ENCODE data around the gene C1QB. TPM values are rescaled to one million over a fixed set of nuclear protein-coding genes. Genes with fewer than 3 reads are reported as not detected.
A peak's percentile ranks its signal among the peaks of the same experiment; 100 is the strongest.
"Not testable (repeated sequence)": the region's sequence is repeated elsewhere in the genome, so short reads cannot be mapped to it uniquely, and the experiment has no call there.

C1QB gene
- total and polyA plus RNA-seq, 7 experiments from 2014 or later = 0.53 to 2.4 (median 1.2) TPM; not detected in 3

DNA sequence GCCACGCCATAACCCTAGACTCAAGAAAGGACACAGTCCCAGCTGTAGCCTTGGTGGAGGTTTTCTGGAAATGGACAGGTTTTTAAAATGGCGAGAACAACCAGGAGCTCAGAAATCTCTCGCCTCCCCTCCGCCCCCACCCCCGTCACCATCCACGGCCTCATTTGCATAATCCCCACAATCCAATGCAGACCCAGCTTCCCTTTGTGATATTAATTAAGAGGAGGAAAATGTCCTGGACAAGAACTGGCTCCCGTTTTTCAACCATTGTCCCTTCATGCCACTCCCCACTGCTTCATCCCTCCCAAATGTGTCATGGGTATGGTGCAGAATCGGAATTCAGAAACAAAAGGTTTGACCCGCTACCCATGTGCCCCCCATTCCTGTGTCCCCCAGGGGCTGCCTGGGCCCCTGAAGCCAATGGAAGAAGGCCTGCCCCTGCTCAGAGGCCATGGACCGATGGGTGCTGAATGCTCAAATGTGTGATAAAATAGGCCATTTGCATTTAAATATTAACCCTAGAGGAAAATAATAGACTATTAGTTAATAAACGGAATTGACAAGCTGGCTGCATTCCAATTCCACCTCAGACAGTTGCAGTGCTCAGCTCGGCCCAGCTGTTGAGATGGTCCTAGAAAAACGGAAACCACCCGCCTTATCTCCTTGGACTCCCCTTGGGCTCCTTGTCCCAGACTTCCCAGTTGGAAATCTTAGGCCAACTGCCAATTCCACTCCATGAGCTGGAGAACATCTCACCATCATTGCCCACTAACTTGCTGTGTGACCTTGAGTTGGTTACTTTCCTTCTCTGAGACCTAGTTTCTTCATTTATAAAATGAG lies 46.9 kb downstream of the C1QB start:
- Histone ChIP-seq H3K9me3 (ENCODE audit: control insufficient read depth in 2 of 3, low read length in 3 of 3) (no peaks in the 10 kb centered on the region), H3K4me1 (ENCODE audit: control insufficient read depth in 2 of 2, insufficient read depth in 2 of 2, low read length in 2 of 2) (no peaks in the 10 kb centered on the region), H3K4me3 (ENCODE audit: low read length) (no peak overlapping the region), H3K27ac (ENCODE audit: low read depth, low read length) (no peak overlapping the region), H3K36me3 (ENCODE audit: control insufficient read depth in 2 of 3, insufficient read depth in 3 of 3, low read length in 3 of 3) (no peaks in the 10 kb centered on the region), H3K27me3 (ENCODE audit: control insufficient read depth in 2 of 2, insufficient read depth in 2 of 2, low read length in 2 of 2) (no peaks in the 10 kb centered on the region)
- Mint-ChIP-seq H3K36me3 (no peaks in the 10 kb centered on the region), H3K27ac (no peak overlapping the region), H3K4me1 (no peaks in the 10 kb centered on the region), H3K27me3 (peaks cover 0 to 13% (median 6%) of the 10 kb centered on the region in 5 donors), H3K9me3 (peaks cover 0 to 2% (median 0%) of the 10 kb centered on the region in 11 donors), H3K4me3 (no peak overlapping the region)
- ChIA-PET CTCF (no interaction called here), POLR2A (no interaction called here)
- DNase-seq = no peak
- intact Hi-C loops (cut with micrococcal nuclease) = loop anchor here (5.0 to 10.0 kb wide), 2 partner anchors 232 to 265 kb away; no protein-coding TSS in a partner anchor
- no peak for ATAC-seq

DNA sequence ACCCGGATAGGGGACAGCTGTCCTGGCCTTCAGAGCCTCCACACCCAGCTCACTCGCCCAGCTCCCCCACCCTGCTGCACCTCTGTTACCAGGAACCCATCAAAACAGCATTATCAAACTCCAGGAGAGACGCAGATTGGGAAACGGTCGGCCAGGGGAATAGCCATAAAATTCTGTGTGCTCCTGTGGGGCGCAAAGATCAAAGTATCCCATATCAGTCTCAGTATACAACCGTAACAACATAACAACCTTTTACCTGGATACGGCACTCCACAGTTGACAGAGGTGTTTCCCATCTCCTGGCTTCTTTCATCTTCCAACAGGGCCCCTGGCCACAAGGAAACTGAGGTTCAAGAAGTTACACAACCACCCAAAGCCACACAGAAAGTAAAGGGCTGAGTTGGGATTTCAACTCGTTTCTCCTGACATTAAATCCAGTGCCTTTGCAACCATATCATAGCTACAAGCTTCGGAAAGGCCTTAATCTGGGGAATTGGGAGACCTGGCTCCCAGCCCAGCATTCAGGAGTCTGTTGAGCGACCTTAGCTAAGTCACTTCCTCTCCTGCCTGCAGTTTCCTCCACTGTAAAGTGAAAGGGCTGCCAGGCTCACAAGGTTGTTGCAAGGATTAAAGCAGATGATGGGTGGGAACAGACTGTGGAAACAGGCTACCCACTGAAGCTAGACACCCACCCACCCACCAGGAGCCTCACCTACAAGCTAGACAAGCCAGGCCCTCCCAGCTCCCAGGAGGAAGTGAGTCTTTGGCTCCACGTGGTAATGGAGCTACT lies 49.5 kb downstream of the C1QB start:
- ChIA-PET CTCF (no interaction called here), POLR2A (no interaction called here)
- H3K9me3 Mint-ChIP-seq = peaks cover 0 to 2% (median 0%) of the 10 kb centered on the region in 11 donors
- Histone ChIP-seq H3K27me3 (ENCODE audit: control insufficient read depth in 2 of 2, insufficient read depth in 2 of 2, low read length in 2 of 2) (no peaks in the 10 kb centered on the region), H3K4me1 (ENCODE audit: control insufficient read depth in 2 of 2, insufficient read depth in 2 of 2, low read length in 2 of 2) (no peaks in the 10 kb centered on the region), H3K27ac (ENCODE audit: low read depth, low read length) (no peak overlapping the region), H3K9me3 (ENCODE audit: control insufficient read depth in 2 of 3, low read length in 3 of 3) (no peaks in the 10 kb centered on the region), H3K4me3 (ENCODE audit: low read length) (no peak overlapping the region), H3K36me3 (ENCODE audit: control insufficient read depth in 2 of 3, insufficient read depth in 3 of 3, low read length in 3 of 3) (no peaks in the 10 kb centered on the region)
- H3K27ac Mint-ChIP-seq = no peak overlapping the region
- ATAC-seq = no peak
- no peak for DNase-seq
- H3K36me3 Mint-ChIP-seq = no peaks in the 10 kb centered on the region
- intact Hi-C loops (cut with micrococcal nuclease) = loop anchor here (5.0 to 10.0 kb wide), 2 partner anchors 230 to 262 kb away; no protein-coding TSS in a partner anchor
- peaks cover 0 to 15% (median 10%) of the 10 kb centered on the region in 5 donors for H3K27me3 Mint-ChIP-seq
- no peaks in the 10 kb centered on the region for H3K4me1 Mint-ChIP-seq
- no peak overlapping the region for H3K4me3 Mint-ChIP-seq

DNA sequence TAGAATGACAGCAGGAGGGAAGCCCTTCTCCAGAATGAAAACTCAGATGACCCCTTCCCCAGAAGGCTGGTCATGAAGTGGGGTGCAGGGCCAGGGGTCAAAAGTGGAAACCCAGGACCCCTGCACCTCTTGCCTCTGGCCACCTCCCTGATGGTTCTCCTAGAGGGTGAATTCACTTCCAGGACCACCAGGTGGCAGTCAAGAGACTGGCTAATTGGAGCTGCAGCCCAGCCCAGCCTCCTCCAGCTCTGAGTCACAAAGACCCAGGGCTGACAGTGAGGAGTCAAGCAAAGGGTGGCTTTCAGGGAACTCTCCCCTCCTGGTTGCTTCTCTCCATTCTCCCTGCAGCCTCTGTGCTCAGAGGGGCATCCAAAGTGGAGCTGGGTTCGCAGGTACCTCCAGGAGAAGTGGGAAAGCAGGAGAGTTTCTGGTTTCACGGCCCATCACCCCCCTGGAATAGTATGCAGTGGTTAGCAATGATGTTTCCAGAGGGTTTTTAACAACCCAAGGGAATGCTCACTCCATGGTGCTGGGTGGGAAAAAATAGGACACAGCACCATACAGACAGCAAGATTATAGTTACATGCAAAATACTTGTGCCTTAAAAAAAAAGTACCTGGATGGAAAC lies 51.5 kb downstream of the C1QB start:
- Histone ChIP-seq H3K4me1 (ENCODE audit: control insufficient read depth in 2 of 2, insufficient read depth in 2 of 2, low read length in 2 of 2) (no peaks in the 10 kb centered on the region), H3K27ac (ENCODE audit: low read depth, low read length) (no peak overlapping the region), H3K4me3 (ENCODE audit: low read length) (no peak overlapping the region), H3K9me3 (ENCODE audit: control insufficient read depth in 2 of 3, low read length in 3 of 3) (no peaks in the 10 kb centered on the region), H3K36me3 (ENCODE audit: control insufficient read depth in 2 of 3, insufficient read depth in 3 of 3, low read length in 3 of 3) (no peaks in the 10 kb centered on the region), H3K27me3 (ENCODE audit: control insufficient read depth in 2 of 2, insufficient read depth in 2 of 2, low read length in 2 of 2) (peaks cover 0 to 4% of the 10 kb centered on the region in 2 donors)
- CTCF ChIA-PET = no interaction called here
- peaks cover 0 to 2% (median 0%) of the 10 kb centered on the region in 11 donors for H3K9me3 Mint-ChIP-seq
- H3K4me3 Mint-ChIP-seq = no peak overlapping the region
- peaks cover 0 to 5% (median under 1%) of the 10 kb centered on the region in 7 donors for H3K4me1 Mint-ChIP-seq
- ATAC-seq = peak; percentile 92
- POLR2A ChIA-PET = no interaction called here
- peak; percentile 14 to 68 (median 45) for DNase-seq
- no peak overlapping the region for H3K27ac Mint-ChIP-seq
- H3K36me3 Mint-ChIP-seq = no peaks in the 10 kb centered on the region
- peaks cover 18 to 32% (median 26%) of the 10 kb centered on the region in 5 donors for H3K27me3 Mint-ChIP-seq
- intact Hi-C loops (cut with micrococcal nuclease) = loop anchor here (5.0 to 10.0 kb wide), 2 partner anchors 228 to 260 kb away; no protein-coding TSS in a partner anchor

DNA sequence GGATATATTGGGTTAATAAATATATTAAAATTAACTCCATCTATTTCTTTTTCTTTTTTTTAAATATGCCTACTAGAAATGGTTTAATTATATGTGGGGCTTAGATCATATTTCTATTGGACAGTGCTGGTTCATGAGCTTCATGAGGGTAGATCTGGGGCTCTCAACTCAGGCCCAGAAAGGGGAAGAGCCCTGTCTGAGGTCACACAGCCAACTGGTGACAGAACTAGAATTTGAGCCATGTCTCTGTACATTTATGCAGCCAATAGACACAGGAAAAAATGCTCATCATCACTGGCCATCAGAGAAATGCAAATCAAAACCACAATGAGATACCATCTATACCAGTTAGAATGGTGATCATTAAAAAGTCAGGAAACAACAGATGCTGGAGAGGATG lies 52.5 kb downstream of the C1QB start:
- H3K27ac Mint-ChIP-seq = no peak overlapping the region
- intact Hi-C loops (cut with micrococcal nuclease) = loop anchor here in 1 of 2 donors (10.0 kb wide), 1 partner anchor 259 kb away; no protein-coding TSS in a partner anchor
- H3K9me3 Mint-ChIP-seq = peaks cover 0 to 2% (median 0%) of the 10 kb centered on the region in 11 donors
- H3K27me3 ChIP-seq (ENCODE audit: control insufficient read depth in 2 of 2, insufficient read depth in 2 of 2, low read length in 2 of 2) = peaks cover 0 to 10% of the 10 kb centered on the region in 2 donors
- H3K27me3 Mint-ChIP-seq = peaks cover 22 to 36% (median 31%) of the 10 kb centered on the region in 5 donors
- CTCF ChIA-PET = no interaction called here
- POLR2A ChIA-PET = no interaction called here
- H3K36me3 ChIP-seq (ENCODE audit: control insufficient read depth in 2 of 3, insufficient read depth in 3 of 3, low read length in 3 of 3) = no peaks in the 10 kb centered on the region
- H3K9me3 ChIP-seq (ENCODE audit: control insufficient read depth in 2 of 3, low read length in 3 of 3) = no peaks in the 10 kb centered on the region
- H3K4me3 Mint-ChIP-seq = no peak overlapping the region
- no peak overlapping the region for H3K27ac ChIP-seq (ENCODE audit: low read depth, low read length)
- H3K4me3 ChIP-seq (ENCODE audit: low read length) = no peak overlapping the region
- H3K36me3 Mint-ChIP-seq = no peaks in the 10 kb centered on the region
- no peaks in the 10 kb centered on the region for H3K4me1 ChIP-seq (ENCODE audit: control insufficient read depth in 2 of 2, insufficient read depth in 2 of 2, low read length in 2 of 2)
- ATAC-seq (no peak), DNase-seq (no peak)
- H3K4me1 Mint-ChIP-seq = peaks cover 0 to 9% (median 4%) of the 10 kb centered on the region in 7 donors

DNA sequence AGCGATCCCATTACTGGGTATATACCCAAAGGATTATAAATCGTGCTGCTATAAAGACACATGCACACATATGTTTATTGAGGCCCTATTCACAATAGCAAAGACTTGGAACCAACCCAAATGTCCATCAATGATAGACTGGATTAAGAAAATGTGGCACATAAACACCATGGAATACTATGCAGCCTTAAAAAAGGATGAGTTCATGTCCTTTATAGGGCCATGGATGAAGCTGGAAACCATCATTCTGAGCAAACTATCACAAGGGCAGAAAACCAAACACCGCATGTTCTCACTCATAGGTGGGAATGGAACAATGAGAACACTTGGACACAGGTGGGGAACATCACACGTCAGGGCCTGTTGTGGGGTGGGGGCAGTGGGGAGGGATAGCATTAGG lies 53.1 kb downstream of the C1QB start:
- H3K4me1 ChIP-seq (ENCODE audit: control insufficient read depth in 2 of 2, insufficient read depth in 2 of 2, low read length in 2 of 2); H3K36me3 ChIP-seq (ENCODE audit: control insufficient read depth in 2 of 3, insufficient read depth in 3 of 3, low read length in 3 of 3); H3K4me3 Mint-ChIP-seq; H3K27ac ChIP-seq (ENCODE audit: low read depth, low read length); H3K27me3 ChIP-seq (ENCODE audit: control insufficient read depth in 2 of 2, insufficient read depth in 2 of 2, low read length in 2 of 2); H3K36me3 Mint-ChIP-seq; ATAC-seq; H3K27ac Mint-ChIP-seq; DNase-seq; H3K4me1 Mint-ChIP-seq; POLR2A ChIA-PET; CTCF ChIA-PET; H3K4me3 ChIP-seq (ENCODE audit: low read length); H3K9me3 ChIP-seq (ENCODE audit: control insufficient read depth in 2 of 3, low read length in 3 of 3); H3K9me3 Mint-ChIP-seq: not testable (repeated sequence)
- intact Hi-C loops (cut with micrococcal nuclease) = loop anchor here in 1 of 2 donors (10.0 kb wide), 1 partner anchor 259 kb away; no protein-coding TSS in a partner anchor
- H3K27me3 Mint-ChIP-seq = peaks cover 22 to 36% (median 31%) of the 10 kb centered on the region in 5 donors

DNA sequence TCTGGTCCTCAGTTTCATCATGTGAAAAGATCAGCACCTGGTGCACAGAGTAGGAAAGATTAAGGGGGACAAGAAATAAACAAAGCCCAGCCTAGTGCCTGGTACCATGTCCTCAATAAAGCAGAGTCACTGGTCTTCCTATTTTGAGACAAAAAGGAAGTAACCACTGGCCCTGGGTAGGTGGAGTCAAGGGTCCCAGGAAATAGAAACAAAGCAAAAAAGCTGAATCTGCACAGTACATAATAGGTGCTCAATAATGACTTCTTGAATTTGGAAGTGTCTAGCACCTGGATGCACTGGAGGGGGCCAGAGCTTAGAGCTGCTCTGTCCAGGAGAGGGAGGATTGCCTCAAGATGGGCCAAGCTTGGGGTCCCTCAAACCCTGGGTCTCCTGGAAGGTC lies 55.7 kb downstream of the C1QB start:
- Histone ChIP-seq H3K27ac (ENCODE audit: low read depth, low read length) (no peak overlapping the region), H3K4me3 (ENCODE audit: low read length) (no peak overlapping the region), H3K4me1 (ENCODE audit: control insufficient read depth in 2 of 2, insufficient read depth in 2 of 2, low read length in 2 of 2) (no peaks in the 10 kb centered on the region), H3K36me3 (ENCODE audit: control insufficient read depth in 2 of 3, insufficient read depth in 3 of 3, low read length in 3 of 3) (no peaks in the 10 kb centered on the region), H3K9me3 (ENCODE audit: control insufficient read depth in 2 of 3, low read length in 3 of 3) (no peaks in the 10 kb centered on the region), H3K27me3 (ENCODE audit: control insufficient read depth in 2 of 2, insufficient read depth in 2 of 2, low read length in 2 of 2) (peaks cover 3 to 10% of the 10 kb centered on the region in 2 donors)
- Mint-ChIP-seq H3K4me1 (peaks cover 0 to 10% (median 7%) of the 10 kb centered on the region in 7 donors), H3K4me3 (peak overlapping the region in 8 of 10 donors; percentile 12 to 87 (median 46)), H3K27me3 (peaks cover 42 to 51% (median 47%) of the 10 kb centered on the region in 5 donors), H3K9me3 (peaks cover 0 to 2% (median 0%) of the 10 kb centered on the region in 11 donors), H3K36me3 (no peaks in the 10 kb centered on the region), H3K27ac (no peak overlapping the region)
- intact Hi-C loops (cut with micrococcal nuclease) = loop anchor here in 1 of 2 donors (10.0 kb wide), 1 partner anchor 256 kb away; no protein-coding TSS in a partner anchor
- ChIA-PET CTCF (no interaction called here), POLR2A (no interaction called here)
- DNase-seq (no peak), ATAC-seq (no peak)
